HepG2 (cell line): Measurements from ENCODE around the gene DCLRE1C. TPM values are rescaled to one million over a fixed set of nuclear protein-coding genes. Genes with fewer than 3 reads are reported as not detected.
A peak's percentile ranks its signal among the peaks of the same experiment; 100 is the strongest.

Experiments used
- ATAC-seq: fragments of 200-7000 bp; cut with Tn5 transposase; 3 replicates; pipeline ENCODE4 v1.9.1; 2020; ENCODE audit warnings: mild to moderate bottlenecking, moderate library complexity
- BruUV-seq: library from RNA; stranded (reverse); fragments of 400-500 nt; replicated peaks from 2 replicates; lab custom pipeline; 2021; lab: Mats Ljungman, UMichigan
- CTCF ChIA-PET: fragments of 300-600 bp; formaldehyde crosslinking; extraction: SDS; loops from one replicate; lab custom pipeline; 2021; ENCODE audit warnings: low total read pairs, inconsistent platforms, low intra/inter-chr PET ratio; lab: Yijun Ruan, JAX
- POLR2A ChIA-PET: fragments of 350-600 bp; sonication (Branson Sonifier 250); formaldehyde crosslinking; loops from one replicate; lab custom pipeline; 2020; ENCODE audit warnings: antibody characterized with exemption, inconsistent platforms; lab: Yijun Ruan, JAX
- DNase-seq: peaks from one replicate; pipeline ENCODE4 v3.0.0-alpha.2; 2015; ENCODE audit warnings: low spot score
- FAIRE-seq: peaks from 3 replicates; lab custom pipeline; 2011; peaks lifted over from hg19 to GRCh38; lab: Jason Lieb, UNC
- H2AFZ ChIP-seq: one replicate; pipeline ENCODE4 v1.6.1; 2011; ENCODE audit warnings: low read length, inconsistent platforms
- H3K27ac ChIP-seq: fragments of 300-600 bp; 3 replicates; pipeline ENCODE4 v1.8.0; 2011; ENCODE audit warnings: mixed run types, mild to moderate bottlenecking, mixed read lengths, low read length, inconsistent platforms; ENCODE audit not compliant: insufficient read depth; ENCODE audit errors: extremely low read length
- H3K27me3 ChIP-seq, 2 experiments: fragments of 200-600 bp in 1 of 2; 2 replicates in 1 of 2; 3 replicates in 1 of 2; pipeline versions ENCODE4 v1.6.0 to v1.8.0; 2011; ENCODE audit warnings: low read length in 2 of 2, mild to moderate bottlenecking in 2 of 2, moderate library complexity in 2 of 2, inconsistent platforms in 1 of 2; ENCODE audit not compliant: insufficient read depth in 2 of 2, control insufficient read depth in 1 of 2
- H3K36me3 ChIP-seq, 2 experiments: fragments of 200-600 bp in 1 of 2; replicated peaks in 1 of 2; 2 replicates in 1 of 2; 3 replicates in 1 of 2; pipeline versions ENCODE4 v1.5.1 to v1.8.0; 2011; ENCODE audit warnings: low read length in 2 of 2, inconsistent platforms in 1 of 2; ENCODE audit not compliant: insufficient read depth in 2 of 2, control insufficient read depth in 1 of 2
- H3K4me1 ChIP-seq: 2 replicates; pipeline ENCODE4 v1.5.1; 2012; ENCODE audit warnings: low read length, inconsistent platforms; ENCODE audit not compliant: insufficient read depth
- H3K4me2 ChIP-seq: 2 replicates; pipeline ENCODE4 v1.6.0; 2011; ENCODE audit warnings: low read depth, low read length, inconsistent platforms
- H3K4me3 ChIP-seq, 3 experiments: fragments of 200-600 bp in 1 of 3; sonication (generic), shearing (Covaris generic) in 1 of 3; replicated peaks in 1 of 3; 2 replicates each; pipeline ENCODE4 v1.5.1; 2011 to 2016; ENCODE audit warnings: low read length in 3 of 3, inconsistent platforms in 2 of 3, low read depth in 2 of 3, mild to moderate bottlenecking in 2 of 3, control low read depth in 1 of 3, mixed read lengths in 1 of 3; ENCODE audit not compliant: insufficient read depth in 1 of 3
- H3K79me2 ChIP-seq: one replicate; pipeline ENCODE4 v1.6.1; 2011; ENCODE audit warnings: low read length, inconsistent platforms; ENCODE audit not compliant: insufficient read depth
- H3K9ac ChIP-seq: 2 replicates; pipeline ENCODE4 v1.6.0; 2011; ENCODE audit warnings: mild to moderate bottlenecking, low read depth, low read length, inconsistent platforms; ENCODE audit not compliant: insufficient read depth
- H3K9me3 ChIP-seq: 2 replicates; pipeline ENCODE4 v1.5.1; 2012; ENCODE audit warnings: mild to moderate bottlenecking, low read length
- H4K20me1 ChIP-seq: 2 replicates; pipeline ENCODE4 v1.6.0; 2011; ENCODE audit warnings: inconsistent platforms, mild to moderate bottlenecking, low read length, moderate library complexity; ENCODE audit not compliant: insufficient read depth
- CBX5 ChIP-seq: sonication (generic); formaldehyde crosslinking; IDR thresholded peaks from 2 replicates; pipeline ENCODE4 v1.4.0; 2020; ENCODE audit warnings: missing genetic modification reagents, borderline replicate concordance
- CREM ChIP-seq, 2 experiments: sonication (generic) in 1 of 2; formaldehyde crosslinking in 1 of 2; IDR thresholded peaks; 2 replicates each; pipeline versions ENCODE4 v1.4.0 to v1.6.1; 2016 to 2020; ENCODE audit warnings: antibody characterized with exemption in 1 of 2, mild to moderate bottlenecking in 1 of 2, missing genetic modification reagents in 1 of 2
- GTF3A ChIP-seq: sonication (generic); formaldehyde crosslinking; conservative IDR thresholded peaks from 2 replicates; pipeline ENCODE4 v1.4.0; 2020; ENCODE audit warnings: mild to moderate bottlenecking, missing genetic modification reagents
- MED13 ChIP-seq: sonication (generic); formaldehyde crosslinking; IDR thresholded peaks from 2 replicates; pipeline ENCODE4 v1.5.0; 2020; ENCODE audit warnings: missing genetic modification reagents
- NR2F2 ChIP-seq: IDR thresholded peaks from 2 replicates; pipeline ENCODE4 v1.6.1; 2012; ENCODE audit warnings: low read depth, inconsistent platforms, borderline replicate concordance
- PAF1 ChIP-seq: IDR thresholded peaks from 2 replicates; pipeline ENCODE4 v1.6.1; 2016; ENCODE audit warnings: missing genetic modification reagents, missing compliant biosample characterization
- SETDB1 ChIP-seq: sonication (generic); formaldehyde crosslinking; IDR thresholded peaks from 2 replicates; pipeline ENCODE4 v1.5.1; 2020; ENCODE audit warnings: missing genetic modification reagents, mild to moderate bottlenecking, borderline replicate concordance
- ZBTB38 ChIP-seq: sonication (generic); formaldehyde crosslinking; IDR thresholded peaks from 2 replicates; pipeline ENCODE4 v1.5.1; 2020; ENCODE audit warnings: mild to moderate bottlenecking, missing genetic modification reagents
- ZIK1 ChIP-seq: sonication (generic); formaldehyde crosslinking; IDR thresholded peaks from 2 replicates; pipeline ENCODE4 v1.5.0; 2020; ENCODE audit warnings: mild to moderate bottlenecking, low read depth, missing genetic modification reagents, borderline replicate concordance
- ZNF670 ChIP-seq: sonication (generic); formaldehyde crosslinking; IDR thresholded peaks from 2 replicates; pipeline ENCODE4 v1.8.0; 2022; ENCODE audit warnings: mild to moderate bottlenecking, missing genetic modification reagents, borderline replicate concordance
- ZSCAN5A ChIP-seq: sonication (generic); formaldehyde crosslinking; IDR thresholded peaks from 2 replicates; pipeline ENCODE4 v1.8.0; 2022; ENCODE audit warnings: mild to moderate bottlenecking, missing genetic modification reagents, borderline replicate concordance
- ZSCAN9 ChIP-seq: IDR thresholded peaks from 2 replicates; pipeline ENCODE4 v1.6.1; 2016; ENCODE audit warnings: borderline replicate concordance
- WGBS: methylation state at CpG from one replicate; pipeline ENCODE4 v1.1.6; 2017; ENCODE audit warnings: low lambda C conversion rate; 5-methylcytosine and 5-hydroxymethylcytosine counted together
- in situ Hi-C: cut with HindIII; loops from 2 replicates; pipeline ENCODE4 v1.10.0; 2017; ENCODE audit warnings: low pct_unique_long_range_greater_than_20kb; ENCODE audit not compliant: extremely low pct_ligation_motif_present
- intact Hi-C: fragments of 100-400 bp; cut with micrococcal nuclease; formaldehyde crosslinking; loops from one replicate; pipeline ENCODE4 v1.10.0; 2022; ENCODE audit not compliant: unreplicated experiment
- polyA plus RNA-seq, 8 experiments: library from polyadenylated mRNA; depleted of rRNA in 3 of 8; stranded (reverse) in 7 of 8; unstranded in 1 of 8; fragments of >200 nt; fragmentation: Illumina TruSeq in 4 of 8; extraction: Trizol in 4 of 8; gene quantifications; 2 replicates each; pipeline versions ENCODE4 v1.2.1 to v1.2.3, GENCODE V29; 2011 to 2016; ENCODE audit warnings: low read depth in 4 of 8, missing spikeins in 1 of 8, mixed read lengths in 1 of 8; ENCODE audit not compliant: insufficient read depth in 1 of 8
- total RNA-seq, 5 experiments: library from RNA; depleted of rRNA; stranded (reverse); fragments of >200 nt; fragmentation: Illumina TruSeq; extraction: Trizol; gene quantifications; 2 replicates each; pipeline ENCODE4 v1.2.3, GENCODE V29; 2016; ENCODE audit warnings: low read depth in 1 of 5
- TF ChIP-seq, protein P1 (sequence below): sonication (generic); formaldehyde crosslinking; IDR thresholded peaks from 2 replicates; pipeline ENCODE4 v1.5.1; 2020; ENCODE audit warnings: mild to moderate bottlenecking, moderate library complexity, missing genetic modification reagents
- TF ChIP-seq, protein P2 (sequence below): sonication (generic); formaldehyde crosslinking; IDR thresholded peaks from 2 replicates; pipeline ENCODE4 v1.4.0; 2020; ENCODE audit warnings: mild to moderate bottlenecking, missing genetic modification reagents

DCLRE1C gene
- total and polyA plus RNA-seq, 2 of the 13 experiments (the other 11 are each of a cell fraction or from before 2014, with no cell fraction given), result 3.0 to 10.3 TPM

DNA sequence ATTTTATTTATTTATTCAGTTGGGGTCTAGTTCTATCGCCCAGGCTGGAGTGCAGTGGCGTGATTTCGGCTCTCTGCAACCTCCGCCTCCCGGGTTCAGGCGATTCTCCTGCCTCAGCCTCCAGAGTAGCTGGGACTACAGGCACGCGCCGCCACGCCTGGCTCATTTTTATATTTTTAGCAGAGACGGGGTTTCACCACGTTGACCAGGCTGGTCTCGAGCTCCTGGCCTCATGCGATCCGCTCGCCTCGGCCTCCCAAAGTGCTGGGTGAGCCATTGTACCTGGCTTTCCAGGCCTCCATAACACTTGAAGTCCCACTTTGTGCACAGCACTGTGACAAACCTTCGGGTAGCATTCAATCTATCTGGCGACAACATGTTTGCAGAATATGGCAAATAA is 1.0 kb upstream of the DCLRE1C start:
- Histone ChIP-seq H3K9me3 (no peaks in the 10 kb centered on the region), H3K27me3 (no peaks in the 10 kb centered on the region; a peak in 1 of 5 replicates), H4K20me1 (no peaks in the 10 kb centered on the region), H3K9ac (no peak overlapping the region), H3K4me3 (peak overlapping the region in 1 of 3 experiments; percentile 82; a peak in 1 of 6 replicates), H2AFZ (no peak overlapping the region), H3K79me2 (peaks cover 28% of the 10 kb centered on the region), H3K4me2 (peak overlapping the region; percentile 82), H3K4me1 (peaks cover 42% of the 10 kb centered on the region), H3K27ac (no peak overlapping the region), H3K36me3 (no peaks in the 10 kb centered on the region; a peak in 1 of 5 replicates)
- BruUV-seq, result no TSS peak
- CTCF ChIA-PET, result no interaction called here
- no peak for TF ChIP-seq CBX5 (CRISPR knock-in tag)
- TF ChIP-seq ZSCAN9 (CRISPR knock-in tag), result no peak
- peak; percentile 73 for TF ChIP-seq ZBTB38 (CRISPR knock-in tag)
- no peak for TF ChIP-seq GTF3A (CRISPR knock-in tag)
- TF ChIP-seq CREM (IDR thresholded peaks at IDR 0.05), result no peak
- no peak for TF ChIP-seq CREM (CRISPR knock-in tag; IDR thresholded peaks at IDR 0.05)
- no peak for DNase-seq
- WGBS, result 97% methylated on average over 19 of the region's 19 CpGs
- ATAC-seq, result no peak
- no peak for FAIRE-seq
- POLR2A ChIA-PET, result interaction anchor here (1.9 kb wide), 1 partner anchor 12 kb away, joined by 9 read pairs; no protein-coding TSS in a partner anchor
- intact Hi-C loops (loop anchor here (5.0 to 10.0 kb wide), 6 partner anchors 80 to 420 kb away; partner anchors contain the start of genes ACBD7, CDNF, HSPA14 and MSANTD7), in situ Hi-C loops (no loop called here)

GRCh38 chr10:14953424-14954000 is 384 bp downstream of the DCLRE1C start:
- FAIRE-seq (no peak), DNase-seq (no peak), ATAC-seq (peak; percentile 74)
- TSS peak; percentile 63 for BruUV-seq
- Histone ChIP-seq H3K79me2 (peaks cover 34% of the 10 kb centered on the region), H4K20me1 (no peaks in the 10 kb centered on the region), H3K9me3 (no peaks in the 10 kb centered on the region), H3K9ac (peak overlapping the region; percentile 72), H3K4me3 (peak overlapping the region; percentile 57 to 82 (median 67)), H3K4me1 (peaks cover 47% of the 10 kb centered on the region), H3K27ac (peak overlapping the region; percentile 85), H3K27me3 (no peaks in the 10 kb centered on the region; a peak in 1 of 5 replicates), H2AFZ (no peak overlapping the region), H3K4me2 (peak overlapping the region; percentile 82), H3K36me3 (peaks cover 0 to 4% of the 10 kb centered on the region in 2 experiments; a peak in 1 of 5 replicates)
- in situ Hi-C loops, result no loop called here
- POLR2A ChIA-PET, result interaction anchor here (1.3 to 1.9 kb wide), 4 partner anchors 14 to 116 kb away, joined by 4 to 9 read pairs (median 6); partner anchors contain the start of genes CDNF, HSPA14, MSANTD7 and SUV39H2
- 4% methylated on average over 10 of the region's 32 CpGs for WGBS
- intact Hi-C loops, result loop anchor here (5.0 to 10.0 kb wide), 6 partner anchors 79 to 419 kb away; partner anchors contain the start of genes ACBD7, CDNF, HSPA14 and MSANTD7
- CTCF ChIA-PET, result no interaction called here
- TF ChIP-seq, protein P1, sequence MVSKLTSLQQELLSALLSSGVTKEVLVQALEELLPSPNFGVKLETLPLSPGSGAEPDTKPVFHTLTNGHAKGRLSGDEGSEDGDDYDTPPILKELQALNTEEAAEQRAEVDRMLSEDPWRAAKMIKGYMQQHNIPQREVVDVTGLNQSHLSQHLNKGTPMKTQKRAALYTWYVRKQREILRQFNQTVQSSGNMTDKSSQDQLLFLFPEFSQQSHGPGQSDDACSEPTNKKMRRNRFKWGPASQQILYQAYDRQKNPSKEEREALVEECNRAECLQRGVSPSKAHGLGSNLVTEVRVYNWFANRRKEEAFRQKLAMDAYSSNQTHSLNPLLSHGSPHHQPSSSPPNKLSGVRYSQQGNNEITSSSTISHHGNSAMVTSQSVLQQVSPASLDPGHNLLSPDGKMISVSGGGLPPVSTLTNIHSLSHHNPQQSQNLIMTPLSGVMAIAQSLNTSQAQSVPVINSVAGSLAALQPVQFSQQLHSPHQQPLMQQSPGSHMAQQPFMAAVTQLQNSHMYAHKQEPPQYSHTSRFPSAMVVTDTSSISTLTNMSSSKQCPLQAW (CRISPR knock-in tag), result 0 out of 2 replicates have a peak, but pooled peaks have one; percentile 3
- 0 out of 2 replicates have a peak, but pooled peaks have one; percentile 54 for TF ChIP-seq MED13 (CRISPR knock-in tag)
- no peak for TF ChIP-seq SETDB1 (CRISPR knock-in tag)
- TF ChIP-seq, protein P2, sequence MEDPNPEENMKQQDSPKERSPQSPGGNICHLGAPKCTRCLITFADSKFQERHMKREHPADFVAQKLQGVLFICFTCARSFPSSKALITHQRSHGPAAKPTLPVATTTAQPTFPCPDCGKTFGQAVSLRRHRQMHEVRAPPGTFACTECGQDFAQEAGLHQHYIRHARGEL (CRISPR knock-in tag), result no peak
- no peak for TF ChIP-seq ZNF670 (CRISPR knock-in tag)
- TF ChIP-seq ZSCAN5A (CRISPR knock-in tag), result no peak
- TF ChIP-seq ZIK1 (CRISPR knock-in tag), result no peak
- no peak for TF ChIP-seq NR2F2
- TF ChIP-seq PAF1, result no peak
